Measurements from ENCODE around the gene CDCA4.
A peak's percentile ranks its signal among the peaks of the same experiment; 100 is the strongest.

Gene CDCA4

DNA sequence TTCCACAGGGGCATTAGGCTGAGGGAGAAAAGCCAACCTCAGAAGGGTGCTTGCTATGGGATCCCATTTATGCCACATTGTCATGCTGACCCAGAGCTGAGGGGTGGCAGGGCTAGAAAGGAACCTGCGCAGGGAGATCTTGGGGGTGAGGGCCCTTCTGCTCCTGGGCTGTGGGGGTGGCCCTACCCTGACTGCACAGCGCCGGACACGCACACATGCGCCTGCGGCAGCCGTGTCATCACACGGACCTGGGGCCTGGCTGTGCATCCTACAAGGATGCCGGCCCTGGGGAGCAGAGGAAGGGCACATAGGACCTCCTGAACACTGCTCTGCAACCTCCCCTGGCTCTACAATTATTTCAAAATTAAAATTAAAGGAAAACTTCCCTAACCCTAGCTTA is 6.9 kb downstream of the CDCA4 start:
- H2AFZ ChIP-seq (ENCODE audit: low read length): no peak overlapping the region
- TF ChIP-seq EZH2 (IDR thresholded peaks at IDR 0.05; ENCODE audit: borderline replicate concordance, low read length): no peak
- TF ChIP-seq, protein P1, sequence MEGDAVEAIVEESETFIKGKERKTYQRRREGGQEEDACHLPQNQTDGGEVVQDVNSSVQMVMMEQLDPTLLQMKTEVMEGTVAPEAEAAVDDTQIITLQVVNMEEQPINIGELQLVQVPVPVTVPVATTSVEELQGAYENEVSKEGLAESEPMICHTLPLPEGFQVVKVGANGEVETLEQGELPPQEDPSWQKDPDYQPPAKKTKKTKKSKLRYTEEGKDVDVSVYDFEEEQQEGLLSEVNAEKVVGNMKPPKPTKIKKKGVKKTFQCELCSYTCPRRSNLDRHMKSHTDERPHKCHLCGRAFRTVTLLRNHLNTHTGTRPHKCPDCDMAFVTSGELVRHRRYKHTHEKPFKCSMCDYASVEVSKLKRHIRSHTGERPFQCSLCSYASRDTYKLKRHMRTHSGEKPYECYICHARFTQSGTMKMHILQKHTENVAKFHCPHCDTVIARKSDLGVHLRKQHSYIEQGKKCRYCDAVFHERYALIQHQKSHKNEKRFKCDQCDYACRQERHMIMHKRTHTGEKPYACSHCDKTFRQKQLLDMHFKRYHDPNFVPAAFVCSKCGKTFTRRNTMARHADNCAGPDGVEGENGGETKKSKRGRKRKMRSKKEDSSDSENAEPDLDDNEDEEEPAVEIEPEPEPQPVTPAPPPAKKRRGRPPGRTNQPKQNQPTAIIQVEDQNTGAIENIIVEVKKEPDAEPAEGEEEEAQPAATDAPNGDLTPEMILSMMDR (IDR thresholded peaks at IDR 0.05; ENCODE audit: low read length): no peak
- H3K4me3 ChIP-seq (ENCODE audit: low read depth, low read length, poor library complexity, severe bottlenecking): peak overlapping the region; percentile 99
- H3F3A ChIP-seq (ENCODE audit: insufficient read depth, low read length): no peaks in the 10 kb centered on the region
- H3K4me2 ChIP-seq (ENCODE audit: low read length): peak overlapping the region; percentile 95
- H3K4me1 ChIP-seq (ENCODE audit: insufficient read depth, low read length, severe bottlenecking): peaks cover 68% of the 10 kb centered on the region
- peak overlapping the region; percentile 79 for H3K27ac ChIP-seq (ENCODE audit: low read depth, low read length, poor library complexity, severe bottlenecking)
- peak overlapping the region; percentile 20; the same call in 1 of the 2 replicates for H3K9ac ChIP-seq (ENCODE audit: low read length)
- H3K27me3 ChIP-seq (ENCODE audit: insufficient read depth, low read length): no peaks in the 10 kb centered on the region
- peaks cover 99% of the 10 kb centered on the region for H3K79me2 ChIP-seq (ENCODE audit: insufficient read depth, low read length)
- H3K36me3 ChIP-seq (ENCODE audit: insufficient read depth, low read length): peaks cover 63% of the 10 kb centered on the region
- no peaks in the 10 kb centered on the region for H3K9me2 ChIP-seq (ENCODE audit: low read depth, low read length)
- H4K20me1 ChIP-seq (ENCODE audit: insufficient read depth, low read length): no peaks in the 10 kb centered on the region
- H3K9me3 ChIP-seq (ENCODE audit: low read length): no peaks in the 10 kb centered on the region

DNA sequence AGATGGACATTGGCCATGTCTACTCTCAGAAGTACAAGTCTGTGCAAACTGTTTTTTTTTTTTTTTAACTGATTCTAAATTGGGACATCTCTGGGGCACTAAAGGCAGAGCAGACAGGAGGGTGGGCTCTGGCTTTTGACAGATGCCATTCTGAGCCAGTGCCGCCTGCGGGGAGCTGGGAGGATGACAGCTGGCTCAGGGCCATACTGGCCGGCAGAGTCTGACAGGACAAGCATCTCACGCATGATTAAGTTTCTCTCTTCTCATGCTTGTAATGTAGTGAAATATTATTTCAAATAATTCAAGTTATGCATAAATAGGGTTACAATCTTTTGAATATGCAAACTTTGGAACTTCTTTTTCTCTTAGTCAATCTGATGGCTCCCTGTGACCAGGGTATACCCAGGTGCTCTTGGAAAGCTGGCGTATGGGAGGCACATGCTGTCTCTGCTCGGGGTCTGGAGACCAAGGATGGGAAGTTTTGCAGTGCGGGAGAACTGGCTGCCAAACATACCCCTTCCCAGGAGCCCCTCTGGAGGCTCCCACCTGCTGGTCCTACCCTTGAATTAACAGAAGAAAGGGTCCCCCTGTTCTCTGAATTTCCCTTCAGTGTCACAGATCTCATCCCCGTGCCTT is 7.6 kb downstream of the CDCA4 start:
- Histone ChIP-seq H3K4me3 (ENCODE audit: low read depth, low read length, poor library complexity, severe bottlenecking) (peak overlapping the region; percentile 99), H3K27ac (ENCODE audit: low read depth, low read length, poor library complexity, severe bottlenecking) (peak overlapping the region; percentile 79), H3K4me2 (ENCODE audit: low read length) (peak overlapping the region; percentile 95)

DNA sequence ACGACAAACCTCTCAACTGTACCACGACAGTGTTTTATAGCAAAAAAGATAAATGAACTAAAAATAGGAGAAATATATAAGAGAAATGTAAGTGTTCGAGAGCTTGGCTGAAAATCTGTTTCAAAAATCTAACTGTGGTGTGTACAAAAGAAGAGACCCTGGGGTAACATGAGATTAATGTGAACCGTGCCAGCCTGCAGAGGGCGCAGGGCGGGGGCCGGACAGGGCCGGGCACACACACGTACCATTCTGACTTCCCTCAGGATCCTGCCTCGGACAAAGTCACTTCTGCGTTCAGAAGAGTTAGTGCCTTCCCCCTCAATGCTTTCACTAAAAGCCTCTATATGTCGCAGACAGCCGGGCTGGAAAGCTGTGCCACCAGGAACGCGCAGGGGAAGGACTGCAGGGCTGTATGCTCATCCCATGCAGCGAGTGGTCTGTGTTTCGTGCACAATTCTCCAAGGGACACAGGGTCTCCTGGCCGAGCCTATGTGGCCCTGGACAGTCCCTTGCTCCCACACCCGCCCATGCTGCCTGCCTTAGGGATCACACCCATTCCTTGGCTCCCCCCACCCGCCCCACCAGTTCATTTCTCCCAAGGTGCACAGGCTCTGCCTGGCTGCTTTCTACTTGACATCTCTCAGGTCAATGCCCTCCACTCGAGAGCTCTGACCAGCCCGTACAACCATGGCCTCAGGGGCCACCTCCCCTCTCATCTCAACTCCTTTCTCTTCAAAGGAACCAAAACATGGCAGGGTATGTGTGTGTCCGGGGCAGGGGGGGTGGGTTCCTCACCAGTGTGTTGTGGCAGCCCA is 8.5 kb downstream of the CDCA4 start:
- peaks cover 52% of the 10 kb centered on the region for H3K4me1 ChIP-seq (ENCODE audit: insufficient read depth, low read length, severe bottlenecking)
- H3K9ac ChIP-seq (ENCODE audit: low read length): no peak overlapping the region

More for the DNA sequence above, 7.6 kb downstream of the CDCA4 start:
- no peak overlapping the region for H2AFZ ChIP-seq (ENCODE audit: low read length)
- H3F3A ChIP-seq (ENCODE audit: insufficient read depth, low read length): no peaks in the 10 kb centered on the region
- H4K20me1 ChIP-seq (ENCODE audit: insufficient read depth, low read length): no peaks in the 10 kb centered on the region
- H3K27me3 ChIP-seq (ENCODE audit: insufficient read depth, low read length): no peaks in the 10 kb centered on the region
- peaks cover 92% of the 10 kb centered on the region for H3K79me2 ChIP-seq (ENCODE audit: insufficient read depth, low read length)
- no peaks in the 10 kb centered on the region for H3K9me3 ChIP-seq (ENCODE audit: low read length)
- peak overlapping the region; percentile 20; the same call in 1 of the 2 replicates for H3K9ac ChIP-seq (ENCODE audit: low read length)
- no peak for TF ChIP-seq EZH2 (IDR thresholded peaks at IDR 0.05; ENCODE audit: borderline replicate concordance, low read length)
- TF ChIP-seq, protein P1 (IDR thresholded peaks at IDR 0.05; ENCODE audit: low read length): peak; percentile 35; the same call in 1 of the 2 replicates
- H3K4me1 ChIP-seq (ENCODE audit: insufficient read depth, low read length, severe bottlenecking): peaks cover 61% of the 10 kb centered on the region
- H3K36me3 ChIP-seq (ENCODE audit: insufficient read depth, low read length): peaks cover 62% of the 10 kb centered on the region
- H3K9me2 ChIP-seq (ENCODE audit: low read depth, low read length): no peaks in the 10 kb centered on the region

More for the DNA sequence above, 8.5 kb downstream of the CDCA4 start:
- no peaks in the 10 kb centered on the region for H3K9me2 ChIP-seq (ENCODE audit: low read depth, low read length)
- no peaks in the 10 kb centered on the region for H4K20me1 ChIP-seq (ENCODE audit: insufficient read depth, low read length)
- H3K9me3 ChIP-seq (ENCODE audit: low read length): no peaks in the 10 kb centered on the region
- H3K27me3 ChIP-seq (ENCODE audit: insufficient read depth, low read length): no peaks in the 10 kb centered on the region
- peak overlapping the region; percentile 65 for H3K27ac ChIP-seq (ENCODE audit: low read depth, low read length, poor library complexity, severe bottlenecking)
- H3K79me2 ChIP-seq (ENCODE audit: insufficient read depth, low read length): peaks cover 83% of the 10 kb centered on the region
- no peak for TF ChIP-seq EZH2 (IDR thresholded peaks at IDR 0.05; ENCODE audit: borderline replicate concordance, low read length)
- TF ChIP-seq, protein P1 (IDR thresholded peaks at IDR 0.05; ENCODE audit: low read length): peak; percentile 91
- H2AFZ ChIP-seq (ENCODE audit: low read length): no peak overlapping the region
- peak overlapping the region; percentile 95; the same call in 1 of the 2 replicates for H3K4me2 ChIP-seq (ENCODE audit: low read length)
- H3F3A ChIP-seq (ENCODE audit: insufficient read depth, low read length): no peaks in the 10 kb centered on the region
- peaks cover 65% of the 10 kb centered on the region for H3K36me3 ChIP-seq (ENCODE audit: insufficient read depth, low read length)
- no peak overlapping the region for H3K4me3 ChIP-seq (ENCODE audit: low read depth, low read length, poor library complexity, severe bottlenecking)
